ENCODE results near the gene DSN1.

- no peak for TF ChIP-seq CTCF (conservative IDR thresholded peaks at IDR 0.05 in 1 of 2, IDR thresholded peaks at IDR 0.05 in 1 of 2; ENCODE audit: low read depth in 1 of 2, low read length in 2 of 2)
- TF ChIP-seq EZH2 (IDR thresholded peaks at IDR 0.05; ENCODE audit: low read length, missing control alignments): no peak
Measured at GRCh38 chr20:36784116-36784515, 10.6 kb upstream of the DSN1 start.
